Prostate gland (tissue), 2 donors: ENCODE measurements around the gene FAM50A.

Experiments
- POLR2A ChIP-seq: fragments of 450-650 bp; IDR thresholded peaks from one replicate; pipeline ENCODE4 v1.6.1; 2016; ENCODE audit warnings: antibody characterized with exemption, mild to moderate bottlenecking
- TF ChIP-seq, protein P1 (sequence below), 4 experiments: fragments of 200-600 bp in 2 of 4; fragments of 450-650 bp in 2 of 4; sonication (generic) in 2 of 4; IDR thresholded peaks; 1 replicate in 3 of 4; 2 replicates in 1 of 4; pipeline ENCODE4 v1.5.1; 2016 to 2019; ENCODE audit warnings: antibody characterized with exemption in 4 of 4, mild to moderate bottlenecking in 2 of 4, moderate library complexity in 2 of 4

DNA sequence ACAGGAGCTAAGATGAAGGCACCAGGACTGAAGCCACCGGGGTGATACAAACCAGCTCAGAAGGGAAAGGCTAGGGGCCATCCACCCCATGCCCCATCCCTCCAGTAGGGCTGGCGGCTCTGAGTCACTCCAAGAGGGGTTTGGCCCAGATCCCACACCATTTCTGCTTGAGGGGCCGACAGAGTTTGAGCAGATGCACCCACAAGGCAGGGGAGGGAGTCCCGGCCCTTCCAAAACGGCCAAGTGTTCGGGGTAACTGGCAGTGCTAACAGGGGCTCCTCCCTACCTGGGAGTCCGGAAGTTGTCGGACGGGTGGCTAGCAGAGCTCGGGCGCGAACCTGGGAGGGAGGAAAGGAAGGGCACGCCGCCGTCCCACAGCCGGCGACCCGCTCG, 46.1 kb downstream of the FAM50A start:
- TF ChIP-seq, protein P1, sequence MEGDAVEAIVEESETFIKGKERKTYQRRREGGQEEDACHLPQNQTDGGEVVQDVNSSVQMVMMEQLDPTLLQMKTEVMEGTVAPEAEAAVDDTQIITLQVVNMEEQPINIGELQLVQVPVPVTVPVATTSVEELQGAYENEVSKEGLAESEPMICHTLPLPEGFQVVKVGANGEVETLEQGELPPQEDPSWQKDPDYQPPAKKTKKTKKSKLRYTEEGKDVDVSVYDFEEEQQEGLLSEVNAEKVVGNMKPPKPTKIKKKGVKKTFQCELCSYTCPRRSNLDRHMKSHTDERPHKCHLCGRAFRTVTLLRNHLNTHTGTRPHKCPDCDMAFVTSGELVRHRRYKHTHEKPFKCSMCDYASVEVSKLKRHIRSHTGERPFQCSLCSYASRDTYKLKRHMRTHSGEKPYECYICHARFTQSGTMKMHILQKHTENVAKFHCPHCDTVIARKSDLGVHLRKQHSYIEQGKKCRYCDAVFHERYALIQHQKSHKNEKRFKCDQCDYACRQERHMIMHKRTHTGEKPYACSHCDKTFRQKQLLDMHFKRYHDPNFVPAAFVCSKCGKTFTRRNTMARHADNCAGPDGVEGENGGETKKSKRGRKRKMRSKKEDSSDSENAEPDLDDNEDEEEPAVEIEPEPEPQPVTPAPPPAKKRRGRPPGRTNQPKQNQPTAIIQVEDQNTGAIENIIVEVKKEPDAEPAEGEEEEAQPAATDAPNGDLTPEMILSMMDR (IDR thresholded peaks at IDR 0.05): no peak
- no peak for TF ChIP-seq POLR2A
